ENCODE data around the gene USP24.

DNA sequence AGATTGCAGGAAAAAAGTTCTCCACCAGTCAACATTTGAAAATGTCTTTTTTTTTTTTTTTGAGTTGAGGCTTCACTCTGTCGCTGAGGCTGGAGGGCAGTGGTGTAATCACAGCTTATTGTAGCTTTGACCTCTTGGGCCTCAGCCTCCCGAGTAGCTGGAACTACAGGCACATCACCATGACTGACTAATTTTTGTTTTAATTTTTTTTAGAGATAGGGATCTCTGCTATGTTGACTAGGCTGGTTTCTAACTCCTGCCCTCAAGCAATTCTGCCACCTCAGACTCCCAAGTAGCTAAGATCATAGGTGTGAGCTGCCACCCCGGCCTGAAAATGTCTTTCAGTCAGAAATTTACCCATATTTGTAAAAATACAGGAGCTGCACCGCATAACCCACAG lies 30.6 kb upstream of the USP24 start:
- no peak for TF ChIP-seq POLR2A (IDR thresholded peaks at IDR 0.05; ENCODE audit: low read depth, low read length)
- TF ChIP-seq POLR2AphosphoS5 (IDR thresholded peaks at IDR 0.05; ENCODE audit: low read depth, low read length): no peak
- no peak for TF ChIP-seq SPI1 (IDR thresholded peaks at IDR 0.05; ENCODE audit: low read depth, low read length)
- no peak for TF ChIP-seq POU2F2 (IDR thresholded peaks at IDR 0.05; ENCODE audit: low read depth, low read length)
